ENCODE data around the gene ZFYVE28. TPM values are rescaled to one million over a fixed set of nuclear protein-coding genes. Genes with fewer than 3 reads are reported as not detected.
A peak's percentile ranks its signal among the peaks of the same experiment; 100 is the strongest.

Gene ZFYVE28
- total RNA-seq, 6 experiments from 2014 or later: 2.5 to 9.6 (median 4.8) TPM

DNA sequence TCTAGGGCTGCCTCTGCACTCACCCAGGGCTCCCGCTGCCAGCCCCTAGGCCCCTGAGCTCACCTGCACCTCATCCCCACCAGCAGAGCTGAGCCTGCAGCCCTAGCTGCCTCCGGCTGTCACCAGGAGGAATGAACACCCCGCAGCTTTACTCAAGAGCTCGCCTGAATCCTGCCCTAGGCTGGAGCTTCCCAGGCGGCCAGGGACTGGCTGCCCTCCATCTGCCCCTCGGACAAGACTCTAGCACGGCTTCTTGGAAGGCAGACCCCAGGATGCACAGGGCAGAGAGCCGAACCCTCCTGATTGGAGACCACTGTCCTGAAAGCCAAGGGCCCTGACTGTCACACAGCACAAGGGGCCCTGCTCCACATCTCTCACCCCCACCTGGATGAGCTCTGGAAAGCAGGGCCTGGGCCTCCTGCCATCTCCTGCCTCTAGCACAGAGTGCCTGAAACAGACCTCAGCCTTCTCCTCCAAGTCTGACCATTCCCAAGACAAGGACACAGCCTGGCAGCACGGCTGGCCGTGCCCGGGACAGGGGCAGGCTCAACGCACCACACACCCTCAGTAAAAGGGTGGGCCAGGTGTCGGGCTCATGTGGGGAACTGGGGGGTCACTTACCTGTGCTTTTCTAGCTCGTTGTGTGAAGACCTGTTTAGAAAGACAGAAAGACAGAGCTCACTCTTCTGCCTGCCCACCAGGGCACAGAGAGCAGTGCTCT lies 160.9 kb downstream of the ZFYVE28 start:
- no peak overlapping the region for H3K4me3 ChIP-seq
- 71% methylated on average over 6 of the region's 14 CpGs for WGBS (ENCODE audit: insufficient coverage, low coverage, low lambda C conversion rate, missing lambda C conversion rate)
- peaks cover 0 to 15% (median 0%) of the 10 kb centered on the region in 4 donors for H3K36me3 ChIP-seq
- H3K9me3 ChIP-seq: no peaks in the 10 kb centered on the region
- ATAC-seq: no peak
- H3K4me1 ChIP-seq: peaks cover 0 to 27% (median 3%) of the 10 kb centered on the region in 4 donors
- peak overlapping the region in 2 of 3 donors; percentile 24 to 73 for H3K27ac ChIP-seq
- peak in 2 of 3 donors; percentile 14 to 44 for DNase-seq
- TF ChIP-seq, protein P1, sequence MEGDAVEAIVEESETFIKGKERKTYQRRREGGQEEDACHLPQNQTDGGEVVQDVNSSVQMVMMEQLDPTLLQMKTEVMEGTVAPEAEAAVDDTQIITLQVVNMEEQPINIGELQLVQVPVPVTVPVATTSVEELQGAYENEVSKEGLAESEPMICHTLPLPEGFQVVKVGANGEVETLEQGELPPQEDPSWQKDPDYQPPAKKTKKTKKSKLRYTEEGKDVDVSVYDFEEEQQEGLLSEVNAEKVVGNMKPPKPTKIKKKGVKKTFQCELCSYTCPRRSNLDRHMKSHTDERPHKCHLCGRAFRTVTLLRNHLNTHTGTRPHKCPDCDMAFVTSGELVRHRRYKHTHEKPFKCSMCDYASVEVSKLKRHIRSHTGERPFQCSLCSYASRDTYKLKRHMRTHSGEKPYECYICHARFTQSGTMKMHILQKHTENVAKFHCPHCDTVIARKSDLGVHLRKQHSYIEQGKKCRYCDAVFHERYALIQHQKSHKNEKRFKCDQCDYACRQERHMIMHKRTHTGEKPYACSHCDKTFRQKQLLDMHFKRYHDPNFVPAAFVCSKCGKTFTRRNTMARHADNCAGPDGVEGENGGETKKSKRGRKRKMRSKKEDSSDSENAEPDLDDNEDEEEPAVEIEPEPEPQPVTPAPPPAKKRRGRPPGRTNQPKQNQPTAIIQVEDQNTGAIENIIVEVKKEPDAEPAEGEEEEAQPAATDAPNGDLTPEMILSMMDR (IDR thresholded peaks at IDR 0.05): no peak
- no peak for TF ChIP-seq POLR2A (IDR thresholded peaks at IDR 0.05)
- H3K27me3 ChIP-seq: no peaks in the 10 kb centered on the region
- intact Hi-C loops (cut with DNase I): no loop called here

DNA sequence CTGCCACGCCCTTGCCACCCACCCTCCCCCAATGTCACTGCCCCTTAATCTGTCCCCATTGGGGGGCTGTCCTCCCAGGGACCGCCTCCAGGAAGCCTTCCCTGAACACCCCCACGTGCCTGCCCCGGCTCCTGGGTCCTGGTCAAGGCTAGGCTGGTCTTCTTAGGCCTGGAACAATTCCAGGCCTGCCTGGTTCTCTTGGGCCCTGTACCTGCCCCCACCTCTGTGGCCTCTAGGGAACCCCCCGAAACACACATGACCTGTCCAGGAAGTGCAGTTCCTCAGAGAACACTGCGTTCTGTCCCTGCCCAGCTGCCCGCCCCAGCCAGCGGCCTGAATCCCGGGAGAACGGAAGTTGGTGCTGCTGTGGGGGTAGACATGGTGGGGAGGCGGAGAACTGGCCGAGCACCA lies 161.7 kb downstream of the ZFYVE28 start:
- Histone ChIP-seq H3K9me3 (no peaks in the 10 kb centered on the region), H3K4me1 (peaks cover 0 to 26% (median 3%) of the 10 kb centered on the region in 4 donors), H3K4me3 (no peak overlapping the region), H3K27me3 (no peaks in the 10 kb centered on the region), H3K27ac (peak overlapping the region in 2 of 3 donors; percentile 47 to 73), H3K36me3 (peaks cover 0 to 15% (median 0%) of the 10 kb centered on the region in 4 donors)
- intact Hi-C loops (cut with DNase I): no loop called here
- 62% methylated on average over 6 of the region's 12 CpGs for whole genome bisulfite sequencing (ENCODE audit: insufficient coverage, low coverage, low lambda C conversion rate, missing lambda C conversion rate)
- TF ChIP-seq, protein P1 (IDR thresholded peaks at IDR 0.05): no peak
- no peak for TF ChIP-seq POLR2A (IDR thresholded peaks at IDR 0.05)
- DNase-seq: peak; percentile 31 to 57 (median 54)
- peak; percentile 18 to 62 (median 34) for ATAC-seq

DNA sequence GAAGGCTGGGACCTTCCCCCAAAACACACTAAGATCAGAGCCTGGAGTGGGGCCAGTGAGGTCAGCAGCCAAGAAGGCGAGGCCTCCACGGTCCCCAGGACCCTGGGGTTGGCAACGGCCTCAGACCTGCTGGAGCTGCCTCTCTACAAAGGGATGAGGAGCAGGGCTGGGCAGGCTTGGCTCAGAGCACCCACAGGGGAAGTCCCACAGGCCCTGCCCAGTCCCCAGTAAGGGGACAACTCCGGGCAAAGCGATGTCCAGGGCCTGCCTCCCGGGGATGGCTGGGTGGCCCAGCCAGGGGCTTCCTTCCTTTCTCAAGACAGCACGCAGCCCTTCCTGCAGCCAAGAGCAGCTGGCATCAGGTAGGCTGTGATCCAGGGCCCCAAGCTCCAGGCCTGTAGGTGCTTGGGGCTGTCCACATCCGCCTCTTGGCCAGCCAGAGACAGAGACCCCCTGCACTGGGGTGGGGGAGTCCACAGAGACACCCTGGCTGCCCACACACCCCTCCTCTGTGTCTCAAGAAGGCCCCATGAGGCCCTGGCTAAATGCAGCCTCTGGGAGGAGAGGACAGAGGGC lies 162.2 kb downstream of the ZFYVE28 start:
- Histone ChIP-seq H3K4me1 (peaks cover 0 to 26% (median 3%) of the 10 kb centered on the region in 4 donors), H3K4me3 (no peak overlapping the region), H3K27me3 (no peaks in the 10 kb centered on the region), H3K36me3 (peaks cover 0 to 15% (median 0%) of the 10 kb centered on the region in 4 donors), H3K9me3 (no peaks in the 10 kb centered on the region), H3K27ac (peak overlapping the region in 2 of 3 donors; percentile 47 to 57)
- ATAC-seq: peak; percentile 9 to 37 (median 21)
- WGBS (ENCODE audit: insufficient coverage, low coverage, low lambda C conversion rate, missing lambda C conversion rate): no CpG with 5 or more reads among the region's 8 CpGs
- intact Hi-C loops (cut with DNase I): no loop called here
- DNase-seq: peak; percentile 20 to 53 (median 47)
- TF ChIP-seq, protein P1 (IDR thresholded peaks at IDR 0.05): no peak
- no peak for TF ChIP-seq POLR2A (IDR thresholded peaks at IDR 0.05)

DNA sequence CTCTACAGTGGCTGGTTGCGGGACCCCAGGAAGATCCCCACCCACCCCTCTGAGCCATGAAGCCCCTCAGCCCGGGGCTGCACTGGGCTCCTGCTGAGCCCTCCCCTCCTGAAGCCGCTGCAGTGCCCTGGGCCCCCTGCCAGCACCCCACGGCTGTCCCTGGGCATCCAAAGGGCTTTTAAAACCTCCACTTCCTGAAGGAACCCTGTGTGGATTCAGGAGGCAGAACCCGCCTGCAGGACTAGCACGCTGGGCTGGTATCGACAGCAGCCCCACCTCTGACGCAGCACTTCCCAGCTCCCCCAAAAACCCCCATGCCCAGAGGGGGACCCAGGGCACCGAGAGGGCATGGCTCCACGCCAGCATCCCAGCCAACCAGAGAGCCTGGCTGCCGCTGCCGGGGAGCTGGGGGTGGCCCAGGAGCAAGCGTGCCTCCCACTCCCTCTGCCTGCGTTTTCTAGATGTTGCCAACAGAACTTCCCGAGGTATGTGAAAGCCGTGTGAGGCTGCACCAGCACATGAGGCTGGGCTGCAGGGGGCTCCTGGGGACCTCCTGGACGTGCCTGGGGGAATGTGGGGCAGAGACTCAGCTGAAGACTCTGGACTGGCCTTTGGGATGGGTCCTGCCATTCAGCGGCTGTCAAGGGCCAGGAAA lies 162.8 kb downstream of the ZFYVE28 start:
- peaks cover 0 to 23% (median 3%) of the 10 kb centered on the region in 4 donors for H3K4me1 ChIP-seq

More for the DNA sequence above, 162.8 kb downstream of the ZFYVE28 start:
- ATAC-seq (no peak), DNase-seq (peak; percentile 25 to 51 (median 47))
- Histone ChIP-seq H3K4me3 (no peak overlapping the region), H3K27me3 (no peaks in the 10 kb centered on the region), H3K36me3 (peaks cover 0 to 16% (median under 1%) of the 10 kb centered on the region in 4 donors), H3K9me3 (no peaks in the 10 kb centered on the region), H3K27ac (peak overlapping the region in 1 of 3 donors; percentile 57)
- WGBS (ENCODE audit: insufficient coverage, low coverage, low lambda C conversion rate, missing lambda C conversion rate): 40% methylated on average over 1 of the region's 18 CpGs
- intact Hi-C loops (cut with DNase I): no loop called here
- TF ChIP-seq, protein P1 (IDR thresholded peaks at IDR 0.05): no peak
- TF ChIP-seq POLR2A (IDR thresholded peaks at IDR 0.05): no peak
